CD4-positive, alpha-beta T cell (primary cell): Measurements from ENCODE around the gene MRPS30. TPM values are rescaled to one million over a fixed set of nuclear protein-coding genes. Genes with fewer than 3 reads are reported as not detected.
A peak's percentile ranks its signal among the peaks of the same experiment; 100 is the strongest.

ENCODE experiments used
- ATAC-seq: fragments of 200-7000 bp; cut with Tn5 transposase; one replicate; pipeline ENCODE4 v1.10.0; 2022; ENCODE audit warnings: mild to moderate bottlenecking; ENCODE audit not compliant: poor library complexity
- CTCF ChIA-PET: fragments of 350-600 bp; sonication (Branson Sonifier 250); formaldehyde crosslinking; loops from one replicate; lab custom pipeline; 2021; ENCODE audit warnings: antibody characterized with exemption, inconsistent platforms; lab: Charles Lee
- POLR2A ChIA-PET: fragments of 350-600 bp; sonication (Branson Sonifier 250); formaldehyde crosslinking; loops from one replicate; lab custom pipeline; 2021; ENCODE audit warnings: antibody characterized with exemption, inconsistent platforms; lab: Charles Lee
- DNase-seq, 14 experiments: peaks; one replicate each; pipeline ENCODE4 v3.0.0-alpha.2; 2013 to 2020; ENCODE audit warnings: mixed read lengths in 2 of 14
- H3K27ac ChIP-seq, 2 donors: one replicate each; pipeline versions ENCODE4 v1.5.1 to v1.7.0; 2013; ENCODE audit warnings: low read length in 2 of 2, low read depth in 1 of 2, mild to moderate bottlenecking in 1 of 2
- H3K27me3 ChIP-seq, 2 experiments: 1 replicate in 1 of 2; 2 replicates in 1 of 2; pipeline versions ENCODE4 v1.6.1 to v1.7.0; 2013; ENCODE audit warnings: low read length in 2 of 2, control low read depth in 1 of 2, mild to moderate bottlenecking in 1 of 2, moderate library complexity in 1 of 2; ENCODE audit not compliant: insufficient read depth in 2 of 2, control insufficient read depth in 1 of 2
- H3K36me3 ChIP-seq: one replicate; pipeline ENCODE4 v1.6.1; 2013; ENCODE audit warnings: low read length, control low read depth; ENCODE audit not compliant: insufficient read depth
- H3K4me1 ChIP-seq: one replicate; pipeline ENCODE4 v1.6.1; 2013; ENCODE audit warnings: low read length, control low read depth; ENCODE audit not compliant: insufficient read depth
- H3K4me3 ChIP-seq: one replicate; pipeline ENCODE4 v1.5.1; 2013; ENCODE audit warnings: mild to moderate bottlenecking, low read length, moderate library complexity
- H3K9me3 ChIP-seq, 2 experiments: 1 replicate in 1 of 2; 2 replicates in 1 of 2; pipeline versions ENCODE4 v1.6.1 to v1.7.0; 2013; ENCODE audit warnings: low read length in 2 of 2, mild to moderate bottlenecking in 2 of 2, control low read depth in 1 of 2, moderate library complexity in 1 of 2; ENCODE audit not compliant: control insufficient read depth in 1 of 2, insufficient read depth in 1 of 2
- H3K27ac Mint-ChIP-seq: one replicate; pipeline ENCODE4 v1.8.0; 2020; ENCODE audit warnings: mixed read lengths
- H3K27me3 Mint-ChIP-seq: one replicate; pipeline ENCODE4 v1.8.0; 2021; ENCODE audit warnings: mixed read lengths
- H3K36me3 Mint-ChIP-seq: one replicate; pipeline ENCODE4 v1.8.0; 2021; ENCODE audit warnings: low read depth, mixed read lengths
- H3K4me1 Mint-ChIP-seq: one replicate; pipeline ENCODE4 v1.8.0; 2021; ENCODE audit warnings: low read depth, mixed read lengths
- H3K4me3 Mint-ChIP-seq: one replicate; pipeline ENCODE4 v1.8.0; 2020; ENCODE audit warnings: mild to moderate bottlenecking, mixed read lengths
- H3K9me3 Mint-ChIP-seq: one replicate; pipeline ENCODE4 v1.8.0; 2020; ENCODE audit warnings: mixed read lengths
- intact Hi-C, 2 experiments: fragments of 100-400 bp; cut with DNase I in 1 of 2; cut with micrococcal nuclease in 1 of 2; formaldehyde crosslinking; loops; one replicate each; pipeline versions ENCODE4 v1.15.1 to v1.9.0; 2023 to 2025; cut with DNase I, micrococcal nuclease
- total RNA-seq, 174 experiments: library from RNA in 2 of 174; stranded (reverse) in 2 of 174; gene quantifications; one replicate each; pipeline ENCODE4 v1.2.3 and lab custom pipeline; 2021 to 2026
- TF ChIP-seq, protein P1 (sequence below): fragments of 200-600 bp; IDR thresholded peaks from one replicate; pipeline ENCODE4 v1.8.0; 2022; ENCODE audit warnings: antibody characterized with exemption, mild to moderate bottlenecking

Gene MRPS30
- total RNA-seq, 2 experiments from 2014 or later, result 43.2 to 43.8 TPM

DNA sequence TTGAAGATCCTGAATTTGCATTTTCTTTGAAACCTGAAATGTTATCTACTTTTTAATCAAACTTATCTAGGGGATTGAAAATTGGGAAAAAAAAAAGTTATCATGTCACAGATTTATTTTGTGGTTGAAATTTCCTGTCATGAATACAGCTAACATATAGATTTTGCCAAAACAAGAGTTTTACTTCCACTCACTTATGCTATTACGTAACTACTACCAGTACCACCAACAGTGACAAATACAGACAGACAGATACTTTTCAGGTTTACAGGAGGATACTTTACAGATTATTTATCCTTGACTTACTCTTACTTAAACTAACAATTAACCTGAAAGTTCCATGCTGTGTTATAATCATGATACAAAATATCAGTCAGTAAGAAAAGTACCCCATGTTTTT lies 6.8 kb upstream of the MRPS30 start:
- intact Hi-C loops, result loop anchor here in 1 of 2 experiments (10.0 kb wide), 1 partner anchor 1487 kb away; the partner anchor contains the start of gene HMGCS1
- Mint-ChIP-seq H3K27ac (no peak overlapping the region), H3K4me3 (no peak overlapping the region), H3K36me3 (no peaks in the 10 kb centered on the region), H3K4me1 (no peaks in the 10 kb centered on the region), H3K9me3 (no peaks in the 10 kb centered on the region), H3K27me3 (peaks cover 6% of the 10 kb centered on the region)
- ATAC-seq, result no peak
- Histone ChIP-seq H3K4me1 (no peaks in the 10 kb centered on the region), H3K27me3 (no peaks in the 10 kb centered on the region), H3K27ac (no peak overlapping the region), H3K36me3 (no peaks in the 10 kb centered on the region), H3K4me3 (no peak overlapping the region), H3K9me3 (no peaks in the 10 kb centered on the region)
- TF ChIP-seq, protein P1, sequence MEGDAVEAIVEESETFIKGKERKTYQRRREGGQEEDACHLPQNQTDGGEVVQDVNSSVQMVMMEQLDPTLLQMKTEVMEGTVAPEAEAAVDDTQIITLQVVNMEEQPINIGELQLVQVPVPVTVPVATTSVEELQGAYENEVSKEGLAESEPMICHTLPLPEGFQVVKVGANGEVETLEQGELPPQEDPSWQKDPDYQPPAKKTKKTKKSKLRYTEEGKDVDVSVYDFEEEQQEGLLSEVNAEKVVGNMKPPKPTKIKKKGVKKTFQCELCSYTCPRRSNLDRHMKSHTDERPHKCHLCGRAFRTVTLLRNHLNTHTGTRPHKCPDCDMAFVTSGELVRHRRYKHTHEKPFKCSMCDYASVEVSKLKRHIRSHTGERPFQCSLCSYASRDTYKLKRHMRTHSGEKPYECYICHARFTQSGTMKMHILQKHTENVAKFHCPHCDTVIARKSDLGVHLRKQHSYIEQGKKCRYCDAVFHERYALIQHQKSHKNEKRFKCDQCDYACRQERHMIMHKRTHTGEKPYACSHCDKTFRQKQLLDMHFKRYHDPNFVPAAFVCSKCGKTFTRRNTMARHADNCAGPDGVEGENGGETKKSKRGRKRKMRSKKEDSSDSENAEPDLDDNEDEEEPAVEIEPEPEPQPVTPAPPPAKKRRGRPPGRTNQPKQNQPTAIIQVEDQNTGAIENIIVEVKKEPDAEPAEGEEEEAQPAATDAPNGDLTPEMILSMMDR, result no peak
- ChIA-PET CTCF (no interaction called here), POLR2A (no interaction called here)
- DNase-seq, result no peak

- Mint-ChIP-seq H3K9me3 (no peaks in the 10 kb centered on the region), H3K36me3 (peaks cover 28% of the 10 kb centered on the region), H3K27me3 (no peaks in the 10 kb centered on the region), H3K4me1 (peaks cover 31% of the 10 kb centered on the region), H3K4me3 (peak overlapping the region; percentile 9), H3K27ac (no peak overlapping the region)
- ATAC-seq, result no peak
- Histone ChIP-seq H3K27ac (no peak overlapping the region), H3K36me3 (peaks cover 4% of the 10 kb centered on the region), H3K4me3 (no peak overlapping the region), H3K9me3 (no peaks in the 10 kb centered on the region), H3K27me3 (no peaks in the 10 kb centered on the region), H3K4me1 (peaks cover 11% of the 10 kb centered on the region)
- intact Hi-C loops, result loop anchor here in 1 of 2 experiments (5.0 to 10.0 kb wide), 2 partner anchors 1249 to 1492 kb away; partner anchors contain the start of genes HMGCS1 and PAIP1
- ChIA-PET POLR2A (no interaction called here), CTCF (no interaction called here)
- TF ChIP-seq, protein P1, result no peak
- no peak for DNase-seq
These were observed 2.1 kb upstream of the MRPS30 start for GRCh38 chr5:44806608-44807007.

GRCh38 chr5:44807269-44807668 lies 1.5 kb upstream of the MRPS30 start:
- ChIA-PET POLR2A (no interaction called here), CTCF (no interaction called here)
- Mint-ChIP-seq H3K36me3 (peaks cover 34% of the 10 kb centered on the region), H3K9me3 (no peaks in the 10 kb centered on the region), H3K4me1 (peaks cover 35% of the 10 kb centered on the region), H3K27ac (no peak overlapping the region), H3K27me3 (no peaks in the 10 kb centered on the region), H3K4me3 (peak overlapping the region; percentile 61)
- Histone ChIP-seq H3K36me3 (peaks cover 10% of the 10 kb centered on the region), H3K9me3 (no peaks in the 10 kb centered on the region), H3K27me3 (no peaks in the 10 kb centered on the region), H3K27ac (no peak overlapping the region), H3K4me1 (peaks cover 11% of the 10 kb centered on the region), H3K4me3 (no peak overlapping the region)
- intact Hi-C loops, result loop anchor here in 1 of 2 experiments (5.0 to 10.0 kb wide), 2 partner anchors 1250 to 1492 kb away; partner anchors contain the start of genes HMGCS1 and PAIP1
- TF ChIP-seq, protein P1, result no peak
- ATAC-seq, result no peak
- DNase-seq, result no peak
